Gastrocnemius medialis (tissue), 4 donors: ENCODE measurements around the gene ART5. TPM values are rescaled to one million over a fixed set of nuclear protein-coding genes. Genes with fewer than 3 reads are reported as not detected.
"Not testable (repeated sequence)": the region's sequence is repeated elsewhere in the genome, so short reads cannot be mapped to it uniquely, and the experiment has no call there.

Source experiments
- ATAC-seq, 2 donors: fragments of 150-250 bp; one replicate each; pipeline ENCODE4 v1.9.1; 2016
- DNase-seq, 2 donors: peaks; one replicate each; pipeline ENCODE4 v3.0.0-alpha.2; 2019
- H3K27ac ChIP-seq, 4 donors: fragments of 200-600 bp; sonication (generic); 1 replicate in 1 of 4; 2 replicates in 3 of 4; pipeline ENCODE4 v1.5.1; 2016 to 2018; ENCODE audit warnings: mild to moderate bottlenecking in 2 of 4, moderate library complexity in 1 of 4
- H3K27me3 ChIP-seq, 3 donors: fragments of 200-600 bp; sonication (generic) in 2 of 3; 1 replicate in 1 of 3; 2 replicates in 2 of 3; pipeline versions ENCODE4 v1.5.1 to v1.6.0; 2016 to 2019; ENCODE audit warnings: mild to moderate bottlenecking in 1 of 3, moderate library complexity in 1 of 3
- H3K36me3 ChIP-seq, 2 donors: fragments of 200-600 bp; sonication (generic) in 1 of 2; one replicate each; pipeline ENCODE4 v1.5.1; 2017 to 2018
- H3K4me1 ChIP-seq, 2 donors: fragments of 200-600 bp; sonication (generic) in 1 of 2; one replicate each; pipeline ENCODE4 v1.5.1; 2016 to 2017; ENCODE audit warnings: mild to moderate bottlenecking in 2 of 2
- H3K4me3 ChIP-seq, 4 donors: fragments of 200-600 bp; sonication (generic) in 3 of 4; 1 replicate in 1 of 4; 2 replicates in 3 of 4; pipeline ENCODE4 v1.5.1; 2016 to 2019; ENCODE audit warnings: mild to moderate bottlenecking in 2 of 4
- H3K9me3 ChIP-seq, 3 donors: fragments of 200-600 bp; sonication (generic) in 2 of 3; 1 replicate in 1 of 3; 2 replicates in 2 of 3; pipeline ENCODE4 v1.5.1; 2016 to 2019
- POLR2A ChIP-seq, 2 donors: fragments of 450-650 bp; IDR thresholded peaks; one replicate each; pipeline ENCODE4 v1.6.1; 2017; ENCODE audit warnings: antibody characterized with exemption in 2 of 2, mild to moderate bottlenecking in 2 of 2, moderate library complexity in 2 of 2
- in situ Hi-C, 4 donors: fragments of 200-750 bp; cut with MboI; loops; one replicate each; pipeline versions ENCODE4 v1.15.0 to v1.8.0; 2017; ENCODE audit warnings: low sequenced_read_pairs in 4 of 4
- intact Hi-C: fragments of 100-400 bp; cut with DNase I; formaldehyde crosslinking; loops from one replicate; pipeline ENCODE4 v1.15.1; 2023; ENCODE audit warnings: low total_unique reads
- total RNA-seq, 4 donors: library from RNA; depleted of rRNA; stranded (reverse); fragments of >200 nt; gene quantifications; one replicate each; pipeline versions ENCODE4 v1.1.0 to v1.2.3, GENCODE V29; 2016
- TF ChIP-seq, protein P1 (sequence below), 5 experiments: fragments of 450-650 bp in 3 of 5; fragments of 200-600 bp in 2 of 5; sonication (generic) in 2 of 5; IDR thresholded peaks in 4 of 5; conservative IDR thresholded peaks in 1 of 5; 1 replicate in 4 of 5; 2 replicates in 1 of 5; pipeline ENCODE4 v1.5.1; 2016 to 2019; ENCODE audit warnings: antibody characterized with exemption in 5 of 5, mild to moderate bottlenecking in 3 of 5, moderate library complexity in 3 of 5

ART5 gene
- total RNA-seq, 4 donors from 2014 or later: 1.1 to 8.5 (median 2.2) TPM

- TF ChIP-seq POLR2A (IDR thresholded peaks at IDR 0.05): no peak
- TF ChIP-seq, protein P1, sequence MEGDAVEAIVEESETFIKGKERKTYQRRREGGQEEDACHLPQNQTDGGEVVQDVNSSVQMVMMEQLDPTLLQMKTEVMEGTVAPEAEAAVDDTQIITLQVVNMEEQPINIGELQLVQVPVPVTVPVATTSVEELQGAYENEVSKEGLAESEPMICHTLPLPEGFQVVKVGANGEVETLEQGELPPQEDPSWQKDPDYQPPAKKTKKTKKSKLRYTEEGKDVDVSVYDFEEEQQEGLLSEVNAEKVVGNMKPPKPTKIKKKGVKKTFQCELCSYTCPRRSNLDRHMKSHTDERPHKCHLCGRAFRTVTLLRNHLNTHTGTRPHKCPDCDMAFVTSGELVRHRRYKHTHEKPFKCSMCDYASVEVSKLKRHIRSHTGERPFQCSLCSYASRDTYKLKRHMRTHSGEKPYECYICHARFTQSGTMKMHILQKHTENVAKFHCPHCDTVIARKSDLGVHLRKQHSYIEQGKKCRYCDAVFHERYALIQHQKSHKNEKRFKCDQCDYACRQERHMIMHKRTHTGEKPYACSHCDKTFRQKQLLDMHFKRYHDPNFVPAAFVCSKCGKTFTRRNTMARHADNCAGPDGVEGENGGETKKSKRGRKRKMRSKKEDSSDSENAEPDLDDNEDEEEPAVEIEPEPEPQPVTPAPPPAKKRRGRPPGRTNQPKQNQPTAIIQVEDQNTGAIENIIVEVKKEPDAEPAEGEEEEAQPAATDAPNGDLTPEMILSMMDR (IDR thresholded peaks at IDR 0.05 in 4 of 5, conservative IDR thresholded peaks at IDR 0.05 in 1 of 5): no peak
- no peaks in the 10 kb centered on the region for H3K9me3 ChIP-seq
- H3K27ac ChIP-seq: no peak overlapping the region
- no peak overlapping the region for H3K4me3 ChIP-seq
- no peak for ATAC-seq
- in situ Hi-C loops: no loop called here
- no peak for DNase-seq
- no peaks in the 10 kb centered on the region for H3K27me3 ChIP-seq
- peaks cover 0 to 3% of the 10 kb centered on the region in 2 donors for H3K4me1 ChIP-seq
- intact Hi-C loops: no loop called here
- peaks cover 0 to 37% of the 10 kb centered on the region in 2 donors for H3K36me3 ChIP-seq
Observed at GRCh38 chr11:3662856-3663255, 21.1 kb upstream of the ART5 start.

DNA sequence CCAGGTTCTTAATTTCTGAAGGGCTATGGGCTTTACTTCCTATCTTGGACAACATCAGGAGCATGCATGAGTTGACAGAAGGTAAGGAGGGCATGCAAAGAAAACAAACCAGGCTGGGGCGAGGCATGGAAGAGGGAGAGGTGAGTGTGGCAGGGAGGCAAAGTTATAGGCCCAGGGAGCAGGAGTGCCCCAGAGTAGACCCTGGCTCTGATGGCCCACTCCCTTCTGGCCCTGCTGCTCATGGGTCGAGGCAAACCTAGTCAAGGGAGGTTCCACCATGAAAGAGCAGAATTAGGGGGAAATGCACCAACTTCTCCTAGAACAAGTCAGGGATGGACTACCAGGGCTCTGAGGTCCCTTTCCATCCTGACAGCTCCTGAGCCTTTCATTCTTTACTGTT lies 19.2 kb upstream of the ART5 start:
- intact Hi-C loops: no loop called here
- Histone ChIP-seq H3K27ac (peak overlapping the region in 1 of 4 donors; percentile 13), H3K36me3 (peaks cover 0 to 26% of the 10 kb centered on the region in 2 donors), H3K4me3 (no peak overlapping the region), H3K27me3 (no peaks in the 10 kb centered on the region), H3K4me1 (peaks cover 0 to 3% of the 10 kb centered on the region in 2 donors), H3K9me3 (no peaks in the 10 kb centered on the region)
- DNase-seq (no peak), ATAC-seq (no peak)
- in situ Hi-C loops: no loop called here
- no peak for TF ChIP-seq POLR2A (IDR thresholded peaks at IDR 0.05)
- TF ChIP-seq, protein P1 (IDR thresholded peaks at IDR 0.05 in 4 of 5, conservative IDR thresholded peaks at IDR 0.05 in 1 of 5): no peak

- Histone ChIP-seq H3K27ac (peak overlapping the region in 1 of 4 donors; percentile 33), H3K36me3 (peaks cover 0 to 15% of the 10 kb centered on the region in 2 donors), H3K4me1 (no peaks in the 10 kb centered on the region), H3K9me3 (no peaks in the 10 kb centered on the region), H3K27me3 (no peaks in the 10 kb centered on the region), H3K4me3 (no peak overlapping the region)
- intact Hi-C loops (no loop called here), in situ Hi-C loops (no loop called here)
- DNase-seq: no peak
- no peak for ATAC-seq
- TF ChIP-seq, protein P1 (IDR thresholded peaks at IDR 0.05 in 4 of 5, conservative IDR thresholded peaks at IDR 0.05 in 1 of 5): no peak
- TF ChIP-seq POLR2A (IDR thresholded peaks at IDR 0.05): no peak
Observed at GRCh38 chr11:3659595-3660515, 18.1 kb upstream of the ART5 start.

DNA sequence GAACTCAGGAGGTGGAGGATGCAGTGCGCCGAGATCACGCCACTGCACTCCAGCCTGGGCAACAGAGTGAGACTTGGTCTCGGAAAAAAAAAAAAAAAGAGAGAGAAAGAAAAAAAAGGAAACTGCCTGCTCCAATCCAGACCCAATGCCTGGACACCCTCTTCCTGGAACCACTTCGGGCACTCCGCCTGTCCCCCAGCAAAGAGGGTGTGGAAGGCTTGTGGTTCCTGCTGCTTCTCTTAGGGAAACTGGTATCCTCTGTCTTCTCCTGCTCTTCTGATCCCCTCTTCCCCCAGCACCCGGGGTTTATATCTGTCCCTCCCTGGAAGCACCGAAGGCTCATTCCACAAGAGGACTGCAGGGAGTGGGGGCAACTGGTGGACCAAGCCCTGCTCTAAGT lies 16.5 kb upstream of the ART5 start:
- Histone ChIP-seq H3K36me3 (no peaks in the 10 kb centered on the region), H3K27me3 (no peaks in the 10 kb centered on the region), H3K9me3 (no peaks in the 10 kb centered on the region), H3K4me1 (no peaks in the 10 kb centered on the region), H3K27ac (no peak overlapping the region), H3K4me3 (no peak overlapping the region)
- intact Hi-C loops (no loop called here), in situ Hi-C loops (no loop called here)
- no peak for ATAC-seq
- TF ChIP-seq, protein P1 (IDR thresholded peaks at IDR 0.05 in 4 of 5, conservative IDR thresholded peaks at IDR 0.05 in 1 of 5): no peak
- TF ChIP-seq POLR2A (IDR thresholded peaks at IDR 0.05): no peak
- DNase-seq: no peak

- in situ Hi-C loops, H3K27ac ChIP-seq, DNase-seq, H3K9me3 ChIP-seq, H3K4me1 ChIP-seq, ATAC-seq, H3K27me3 ChIP-seq, intact Hi-C loops, H3K36me3 ChIP-seq, H3K4me3 ChIP-seq: not testable (repeated sequence)
Observed at GRCh38 chr11:3657331-3657730, 15.5 kb upstream of the ART5 start.
